Measurements from ENCODE around the gene MDM2.

DNA sequence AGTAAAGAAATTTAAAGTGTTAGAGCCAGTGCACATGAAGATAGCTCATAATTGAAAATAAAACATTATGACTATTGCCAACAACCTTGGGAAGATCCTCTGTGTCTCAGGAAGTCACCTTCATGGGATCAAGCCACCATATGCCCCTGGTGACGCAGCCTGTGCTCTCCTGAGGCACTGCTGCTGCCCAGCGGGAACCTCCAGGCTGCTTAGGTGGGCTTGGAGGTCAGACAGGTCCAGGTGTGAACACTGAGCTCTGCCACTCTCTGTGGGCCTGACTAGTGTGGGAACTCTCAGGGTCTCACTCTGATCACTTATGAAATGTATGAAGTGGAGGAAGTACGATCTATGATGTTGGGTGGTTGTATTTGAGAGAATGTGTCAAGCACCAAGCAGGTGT is 45.3 kb upstream of the MDM2 start:
- TF ChIP-seq ZNF816 (CRISPR knock-in tag; IDR thresholded peaks at IDR 0.05; ENCODE audit: borderline replicate concordance): no peak
- TF ChIP-seq ONECUT2 (CRISPR knock-in tag; IDR thresholded peaks at IDR 0.05): no peak
- TF ChIP-seq EZH2 (conservative IDR thresholded peaks at IDR 0.05; ENCODE audit: low read depth, low read length): no peak
- TF ChIP-seq MTA3 (CRISPR knock-in tag; IDR thresholded peaks at IDR 0.05): no peak

Measured in HepG2 (cell line).